Adrenal gland (tissue), 12 donors: ENCODE measurements around the gene GABRB3. TPM values are rescaled to one million over a fixed set of nuclear protein-coding genes. Genes with fewer than 3 reads are reported as not detected.

Experiments
- DNase-seq, 7 donors: peaks; one replicate each; pipeline ENCODE4 v3.0.0-alpha.2; 2019 to 2020
- H3K27ac ChIP-seq, 5 donors: fragments of 200-600 bp; sonication (generic) in 4 of 5; 1 replicate in 3 of 5; 2 replicates in 2 of 5; pipeline versions ENCODE4 v1.5.1 to v1.8.0; 2016 to 2020; ENCODE audit warnings: mild to moderate bottlenecking in 1 of 5
- H3K27me3 ChIP-seq: fragments of 200-600 bp; 2 replicates; pipeline ENCODE4 v1.8.0; 2021
- H3K36me3 ChIP-seq, 2 donors: fragments of 200-600 bp; replicated peaks in 1 of 2; 1 replicate in 1 of 2; 2 replicates in 1 of 2; pipeline versions ENCODE4 v1.5.1 to v1.8.0; 2018 to 2022
- H3K4me1 ChIP-seq, 2 donors: fragments of 200-600 bp; replicated peaks in 1 of 2; 1 replicate in 1 of 2; 2 replicates in 1 of 2; pipeline versions ENCODE4 v1.5.1 to v1.8.0; 2018 to 2021
- H3K4me3 ChIP-seq, 4 donors: fragments of 200-600 bp; sonication (generic) in 3 of 4; one replicate each; pipeline ENCODE4 v1.5.1; 2016 to 2018
- H3K9me3 ChIP-seq, 3 donors: fragments of 200-600 bp; sonication (generic) in 1 of 3; replicated peaks in 1 of 3; 1 replicate in 2 of 3; 2 replicates in 1 of 3; pipeline versions ENCODE4 v1.5.1 to v1.8.0; 2016 to 2021
- CTCF ChIP-seq, 6 experiments: fragments of 450-650 bp in 4 of 6; fragments of 200-600 bp in 2 of 6; sonication (generic) in 1 of 6; IDR thresholded peaks; 1 replicate in 5 of 6; 2 replicates in 1 of 6; pipeline versions ENCODE4 v1.5.1 to v1.8.0; 2016 to 2021; ENCODE audit warnings: antibody characterized with exemption in 6 of 6, mild to moderate bottlenecking in 2 of 6, moderate library complexity in 1 of 6
- POLR2A ChIP-seq, 2 donors: fragments of 450-650 bp; IDR thresholded peaks; one replicate each; pipeline ENCODE4 v1.6.1; 2017; ENCODE audit warnings: antibody characterized with exemption in 2 of 2, mild to moderate bottlenecking in 2 of 2, moderate library complexity in 1 of 2
- WGBS, 4 donors: extraction: QIAGEN DNeasy Blood & Tissue Kit in 2 of 4; methylation state at CpG; one replicate each; pipeline versions ENCODE4 v1.1.5 to v1.1.7; 2013 to 2017; 5-methylcytosine and 5-hydroxymethylcytosine counted together
- intact Hi-C, 2 donors: fragments of 100-400 bp; cut with DNase I; formaldehyde crosslinking; loops; one replicate each; pipeline versions ENCODE4 v1.14.1 to v1.15.0; 2022 to 2023
- polyA plus RNA-seq, 3 donors: library from polyadenylated mRNA; stranded (reverse); fragments of 200-250 nt in 2 of 3; fragments of 350-450 nt in 1 of 3; fragmentation: Illumina TruSeq in 1 of 3; extraction: RNeasy Lipid Tissue Mini Kit (QIAGEN cat#74804) in 1 of 3; gene quantifications; one replicate each; pipeline ENCODE4 v1.2.3, GENCODE V29; 2013 to 2014
- total RNA-seq, 9 donors: library from RNA; depleted of rRNA in 4 of 9; stranded (reverse); fragments of >200 nt in 4 of 9; fragments of 120-200 nt in 1 of 9; fragmentation: NEBNext Ultra II Directional in 1 of 9; extraction: Animal tissue kit (Norgen Biotek cat#: 25700) in 1 of 9; gene quantifications; one replicate each; pipeline versions ENCODE4 v1.1.0 to v1.2.4, GENCODE V29; 2013 to 2023
- donor health status: healthy with polysubstance abuse.
- donor health status: Bipolar disorder and iron deficiency.
- donor health status: DM: yes; HTN: yes; CAD: no.
- donor health status: DM: no; HTN: no; CAD: no.
- donor health status: DM: no; HTN: no; CAD: no.
- donor health status: DM: yes; HTN: yes; CAD: no.

GABRB3 gene
- total and polyA plus RNA-seq, 12 donors, result 0.95 to 13.3 (median 2.8) TPM

GRCh38 chr15:26673445-26673844 is 99.4 kb downstream of the GABRB3 start:
- no peak for DNase-seq
- Histone ChIP-seq H3K27me3 (no peaks in the 10 kb centered on the region), H3K4me1 (no peaks in the 10 kb centered on the region), H3K36me3 (no peaks in the 10 kb centered on the region), H3K4me3 (no peak overlapping the region), H3K27ac (no peak overlapping the region), H3K9me3 (no peaks in the 10 kb centered on the region)
- no peak for TF ChIP-seq CTCF (IDR thresholded peaks at IDR 0.05)
- TF ChIP-seq POLR2A (IDR thresholded peaks at IDR 0.05), result no peak
- WGBS, 4 donors, result 70 to 73% (median 71%) methylated on average over 5 of the region's 5 CpGs
- intact Hi-C loops, result no loop called here

GRCh38 chr15:26670116-26670515 is 102.8 kb downstream of the GABRB3 start:
- TF ChIP-seq POLR2A (IDR thresholded peaks at IDR 0.05) (no peak), CTCF (IDR thresholded peaks at IDR 0.05) (no peak)
- Histone ChIP-seq H3K27me3 (no peaks in the 10 kb centered on the region), H3K36me3 (no peaks in the 10 kb centered on the region), H3K4me1 (no peaks in the 10 kb centered on the region), H3K9me3 (no peaks in the 10 kb centered on the region), H3K4me3 (no peak overlapping the region), H3K27ac (no peak overlapping the region)
- 51 to 80% (median 67%) methylated on average over 28 to 32 of the region's 32 CpGs for WGBS, 4 donors
- intact Hi-C loops, result no loop called here
- no peak for DNase-seq

GRCh38 chr15:26667222-26667988 is 105.5 kb downstream of the GABRB3 start:
- Histone ChIP-seq H3K36me3 (no peaks in the 10 kb centered on the region), H3K4me1 (no peaks in the 10 kb centered on the region), H3K4me3 (no peak overlapping the region), H3K9me3 (no peaks in the 10 kb centered on the region), H3K27me3 (no peaks in the 10 kb centered on the region), H3K27ac (no peak overlapping the region)
- WGBS, 4 donors, result 65 to 78% (median 71%) methylated on average over 14 of the region's 14 CpGs
- no peak for TF ChIP-seq CTCF (IDR thresholded peaks at IDR 0.05)
- no peak for TF ChIP-seq POLR2A (IDR thresholded peaks at IDR 0.05)
- intact Hi-C loops, result no loop called here
- DNase-seq, result peak in 1 of 7 donors; percentile 10

GRCh38 chr15:26665957-26666791 is 106.7 kb downstream of the GABRB3 start:
- Histone ChIP-seq H3K27ac (no peak overlapping the region), H3K36me3 (no peaks in the 10 kb centered on the region), H3K4me1 (no peaks in the 10 kb centered on the region), H3K9me3 (no peaks in the 10 kb centered on the region), H3K27me3 (no peaks in the 10 kb centered on the region), H3K4me3 (no peak overlapping the region)
- DNase-seq, result no peak
- 47 to 62% (median 55%) methylated on average over 11 of the region's 11 CpGs for WGBS, 4 donors
- intact Hi-C loops, result no loop called here
- TF ChIP-seq CTCF (IDR thresholded peaks at IDR 0.05) (no peak), POLR2A (IDR thresholded peaks at IDR 0.05) (no peak)
